Astrocyte (in vitro differentiated cells and primary cell): ENCODE data around the gene FTO.

ENCODE experiments used
- EZH2 ChIP-seq: IDR thresholded peaks from 2 replicates; pipeline ENCODE4 v1.6.1; 2012; ENCODE audit warnings: mild to moderate bottlenecking, low read length, inconsistent platforms; ENCODE audit not compliant: insufficient read depth
- TF ChIP-seq, protein P1 (sequence below): IDR thresholded peaks from 2 replicates; pipeline ENCODE4 v1.5.1; 2011; ENCODE audit warnings: low read depth, mild to moderate bottlenecking, inconsistent platforms, low read length, moderate library complexity; ENCODE audit not compliant: insufficient read depth

DNA sequence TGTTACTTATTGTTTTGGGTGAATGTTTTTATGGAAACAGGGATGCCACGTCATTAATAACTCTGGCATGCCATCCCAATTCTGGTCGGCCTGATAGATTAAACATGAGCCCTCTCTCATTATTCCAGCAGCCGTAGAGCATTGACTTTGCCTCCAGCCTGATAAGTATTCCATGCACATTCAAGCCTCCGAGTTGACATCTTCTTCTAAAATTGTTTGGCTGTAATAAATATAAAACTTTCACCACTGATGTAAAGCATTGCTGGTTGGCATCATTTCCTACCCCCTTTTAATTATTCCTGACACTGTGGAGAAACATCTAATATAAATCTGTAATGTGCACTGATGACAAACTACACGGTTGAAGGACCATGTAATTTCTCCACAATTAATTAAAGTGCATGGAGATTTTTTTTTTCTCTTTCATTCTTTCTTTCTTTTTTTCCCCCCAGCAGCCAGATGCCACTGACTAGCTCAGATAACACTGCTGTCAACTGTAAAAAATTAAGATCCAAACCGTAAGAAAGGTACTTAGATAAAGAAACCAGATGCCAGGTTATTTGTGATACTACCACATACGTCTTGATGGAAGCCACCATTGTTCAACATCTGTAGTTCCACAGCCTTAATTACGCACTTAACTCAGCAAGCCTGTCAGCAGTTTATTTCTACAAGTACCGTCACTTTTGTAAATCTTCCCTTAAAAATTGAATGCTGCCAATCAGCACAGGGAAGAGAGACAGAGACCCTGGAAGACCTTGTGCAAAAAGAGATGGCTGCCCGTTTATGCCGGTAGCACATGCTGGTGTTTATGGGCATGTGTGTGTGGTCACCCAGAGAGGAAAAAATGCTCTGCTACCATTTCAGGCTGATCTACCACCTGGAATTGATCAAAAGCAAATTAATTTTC, 344.9 kb downstream of the FTO start:
- TF ChIP-seq, protein P1, sequence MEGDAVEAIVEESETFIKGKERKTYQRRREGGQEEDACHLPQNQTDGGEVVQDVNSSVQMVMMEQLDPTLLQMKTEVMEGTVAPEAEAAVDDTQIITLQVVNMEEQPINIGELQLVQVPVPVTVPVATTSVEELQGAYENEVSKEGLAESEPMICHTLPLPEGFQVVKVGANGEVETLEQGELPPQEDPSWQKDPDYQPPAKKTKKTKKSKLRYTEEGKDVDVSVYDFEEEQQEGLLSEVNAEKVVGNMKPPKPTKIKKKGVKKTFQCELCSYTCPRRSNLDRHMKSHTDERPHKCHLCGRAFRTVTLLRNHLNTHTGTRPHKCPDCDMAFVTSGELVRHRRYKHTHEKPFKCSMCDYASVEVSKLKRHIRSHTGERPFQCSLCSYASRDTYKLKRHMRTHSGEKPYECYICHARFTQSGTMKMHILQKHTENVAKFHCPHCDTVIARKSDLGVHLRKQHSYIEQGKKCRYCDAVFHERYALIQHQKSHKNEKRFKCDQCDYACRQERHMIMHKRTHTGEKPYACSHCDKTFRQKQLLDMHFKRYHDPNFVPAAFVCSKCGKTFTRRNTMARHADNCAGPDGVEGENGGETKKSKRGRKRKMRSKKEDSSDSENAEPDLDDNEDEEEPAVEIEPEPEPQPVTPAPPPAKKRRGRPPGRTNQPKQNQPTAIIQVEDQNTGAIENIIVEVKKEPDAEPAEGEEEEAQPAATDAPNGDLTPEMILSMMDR = no peak
- TF ChIP-seq EZH2 = no peak
